GM20000 (cell line): ENCODE results near the gene ZMYM5.

Experiments used
- DNase-seq: peaks from one replicate; pipeline ENCODE4 v3.0.0; 2012; ENCODE audit warnings: low spot score
- TF ChIP-seq, protein P1 (sequence below): IDR thresholded peaks from 2 replicates; pipeline ENCODE4 v1.5.1; 2012; ENCODE audit warnings: mild to moderate bottlenecking, control low read depth; ENCODE audit errors: extremely low read depth, missing control alignments

The ZMYM5 gene

DNA sequence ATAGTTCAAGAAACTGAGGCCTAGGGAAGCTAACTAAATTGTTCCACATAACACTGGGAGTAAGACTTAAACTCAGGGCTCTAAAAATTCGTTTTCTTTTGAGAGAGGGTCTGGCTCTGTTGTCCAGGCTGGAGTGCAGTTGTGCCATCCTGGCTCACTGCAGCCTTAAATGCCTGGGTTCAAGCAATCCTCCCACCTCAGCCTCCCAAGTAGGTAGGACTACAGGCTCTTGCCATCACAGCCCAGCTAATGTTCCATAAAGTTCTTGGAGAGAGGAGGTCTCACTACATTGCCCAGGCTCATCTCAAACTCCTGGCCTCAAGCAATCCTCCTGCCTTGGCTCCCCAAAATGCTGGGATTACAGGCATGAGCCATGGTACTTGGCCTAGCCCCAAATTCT, 10.7 kb downstream of the ZMYM5 start:
- no peak for DNase-seq
- TF ChIP-seq, protein P1, sequence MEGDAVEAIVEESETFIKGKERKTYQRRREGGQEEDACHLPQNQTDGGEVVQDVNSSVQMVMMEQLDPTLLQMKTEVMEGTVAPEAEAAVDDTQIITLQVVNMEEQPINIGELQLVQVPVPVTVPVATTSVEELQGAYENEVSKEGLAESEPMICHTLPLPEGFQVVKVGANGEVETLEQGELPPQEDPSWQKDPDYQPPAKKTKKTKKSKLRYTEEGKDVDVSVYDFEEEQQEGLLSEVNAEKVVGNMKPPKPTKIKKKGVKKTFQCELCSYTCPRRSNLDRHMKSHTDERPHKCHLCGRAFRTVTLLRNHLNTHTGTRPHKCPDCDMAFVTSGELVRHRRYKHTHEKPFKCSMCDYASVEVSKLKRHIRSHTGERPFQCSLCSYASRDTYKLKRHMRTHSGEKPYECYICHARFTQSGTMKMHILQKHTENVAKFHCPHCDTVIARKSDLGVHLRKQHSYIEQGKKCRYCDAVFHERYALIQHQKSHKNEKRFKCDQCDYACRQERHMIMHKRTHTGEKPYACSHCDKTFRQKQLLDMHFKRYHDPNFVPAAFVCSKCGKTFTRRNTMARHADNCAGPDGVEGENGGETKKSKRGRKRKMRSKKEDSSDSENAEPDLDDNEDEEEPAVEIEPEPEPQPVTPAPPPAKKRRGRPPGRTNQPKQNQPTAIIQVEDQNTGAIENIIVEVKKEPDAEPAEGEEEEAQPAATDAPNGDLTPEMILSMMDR = no peak

GRCh38 chr13:19845758-19846157, 17.7 kb downstream of the ZMYM5 start:
- no peak for DNase-seq

DNA sequence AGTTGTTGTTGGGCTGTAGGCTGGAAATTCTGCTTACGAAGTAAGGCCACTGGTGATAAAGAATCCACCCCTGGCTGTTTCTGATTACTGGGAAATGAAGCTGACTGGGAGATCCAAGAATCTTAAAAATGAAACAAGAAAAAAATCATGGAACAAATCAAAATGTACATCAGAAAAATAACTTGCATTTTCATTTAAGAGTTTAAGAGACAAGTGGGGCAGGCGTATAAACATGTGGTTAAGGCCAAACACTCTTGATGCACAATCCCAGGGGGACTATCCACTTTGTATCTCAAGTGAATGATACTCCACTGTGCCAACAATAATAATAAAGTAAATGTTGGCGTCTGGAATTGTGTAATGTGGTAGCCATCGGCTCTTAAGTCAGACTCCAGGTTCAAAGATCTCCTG, 24.6 kb downstream of the ZMYM5 start:
- TF ChIP-seq, protein P1 = no peak
- no peak for DNase-seq

More at GRCh38 chr13:19845758-19846157, 17.7 kb downstream of the ZMYM5 start:
- TF ChIP-seq, protein P1 = no peak

- TF ChIP-seq, protein P1 = no peak
- no peak for DNase-seq
Measured at GRCh38 chr13:19836472-19836871, 27.0 kb downstream of the ZMYM5 start.

DNA sequence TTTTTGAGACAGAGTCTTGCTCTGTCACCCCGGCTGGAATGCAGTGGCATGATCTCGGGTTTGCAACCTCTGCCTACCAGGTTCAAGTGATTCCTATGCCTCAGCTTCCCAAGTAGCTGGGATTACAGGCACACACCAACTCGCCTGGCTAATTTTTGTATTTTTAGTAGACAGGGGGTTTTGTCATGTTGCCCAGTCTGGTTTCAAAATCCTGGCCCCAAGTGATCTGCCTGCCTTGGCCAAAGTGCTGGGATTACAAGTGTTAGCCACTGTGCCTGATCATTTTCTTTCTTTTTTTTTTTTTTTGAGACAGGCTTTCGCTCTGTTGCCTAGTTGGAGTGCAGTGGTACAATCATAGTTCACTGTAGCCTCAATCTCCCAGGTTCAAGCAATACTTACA, 28.7 kb downstream of the ZMYM5 start:
- TF ChIP-seq, protein P1 = no peak
- no peak for DNase-seq

DNA sequence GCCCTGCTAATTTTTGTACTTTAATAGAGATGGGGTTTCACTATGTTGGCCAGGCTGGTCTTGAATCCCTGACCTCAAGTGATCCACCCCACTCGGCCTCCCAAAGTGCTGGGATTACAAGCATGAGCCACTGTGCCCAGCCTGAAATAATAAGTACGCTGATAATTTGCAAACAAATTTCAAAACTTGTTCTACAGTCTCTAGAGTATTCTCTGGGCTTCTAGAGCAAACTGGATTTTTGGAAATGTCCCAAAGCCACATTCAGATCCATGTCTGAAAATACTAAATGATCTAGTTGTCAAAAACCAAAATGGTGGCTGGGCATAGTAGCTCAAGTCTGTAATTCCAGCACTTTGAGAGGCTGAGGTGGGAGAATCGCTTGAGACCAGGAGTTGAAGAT, 40.8 kb downstream of the ZMYM5 start:
- TF ChIP-seq, protein P1 = no peak
- no peak for DNase-seq

DNA sequence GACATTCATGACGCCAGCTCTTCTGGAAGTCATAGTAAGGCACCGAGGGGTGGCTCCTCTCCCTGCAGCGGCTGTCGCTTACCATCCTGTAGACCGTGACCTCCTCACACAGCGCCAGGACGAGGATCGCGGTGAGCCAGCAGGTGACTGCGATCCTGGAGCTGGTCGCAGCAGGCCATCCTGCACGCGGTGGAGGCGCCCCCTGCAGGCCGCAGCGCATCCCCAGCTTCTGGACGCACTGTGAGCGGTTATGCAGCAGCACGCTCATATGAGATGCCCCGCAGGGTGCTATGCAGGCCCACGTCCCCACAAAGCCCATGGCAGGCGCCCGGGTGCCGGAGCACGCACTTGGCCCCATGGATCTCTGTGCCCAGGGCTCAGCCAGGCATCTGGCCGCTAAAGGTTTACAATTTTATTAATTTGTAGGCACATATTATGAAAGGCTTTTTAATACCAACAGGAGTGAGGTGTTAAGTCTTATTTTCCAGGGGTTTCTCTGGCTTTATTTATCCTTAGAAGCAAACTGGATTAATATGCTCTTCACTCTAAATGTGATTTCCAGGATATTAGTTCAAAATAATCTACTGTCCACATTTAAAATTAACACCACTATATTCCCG, 45.1 kb downstream of the ZMYM5 start:
- no peak for DNase-seq
- TF ChIP-seq, protein P1 = peak; percentile 30
